ENCODE measurements around the gene GAGE12F.

GAGE12F gene

DNA sequence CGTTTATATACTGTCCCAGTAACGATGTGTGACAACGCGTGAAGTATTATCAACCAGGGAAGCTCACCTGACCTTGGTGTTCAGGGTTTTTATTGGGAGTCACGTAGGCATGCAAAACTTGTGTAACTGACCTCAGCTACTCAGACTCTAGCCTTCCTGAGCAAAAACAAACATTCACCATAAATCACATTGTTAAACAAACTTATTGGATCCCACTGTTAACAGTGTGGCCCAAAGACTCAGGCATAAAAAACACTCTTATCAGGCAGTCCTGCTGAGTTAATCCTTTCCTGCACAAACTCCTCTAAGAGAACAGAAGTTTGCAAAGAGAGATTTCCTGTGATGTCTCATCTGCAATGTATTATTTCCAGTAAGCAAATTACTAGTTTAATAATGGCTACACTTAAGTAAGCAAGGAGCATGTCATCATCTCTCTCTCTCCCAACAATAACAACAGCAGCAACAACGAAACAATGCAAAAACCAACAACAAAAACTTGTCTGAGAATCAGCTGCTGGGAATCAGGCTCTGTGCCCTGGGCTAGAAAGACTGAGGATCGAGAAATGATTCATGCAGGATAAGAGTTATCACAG, 50.2 kb downstream of the GAGE12F start:
- Histone ChIP-seq H3K9me3 (ENCODE audit: control insufficient read depth, low read length) (no peaks in the 10 kb centered on the region), H3K9ac (ENCODE audit: low read length) (no peak overlapping the region), H3K36me3 (ENCODE audit: control insufficient read depth, insufficient read depth, low read length) (no peaks in the 10 kb centered on the region), H3K4me1 (ENCODE audit: control insufficient read depth, insufficient read depth, low read length) (no peaks in the 10 kb centered on the region), H3K27me3 (ENCODE audit: control insufficient read depth, insufficient read depth, low read length) (no peaks in the 10 kb centered on the region), H3K4me3 (ENCODE audit: low read length) (no peak overlapping the region)
